NK-92 (cell line): ENCODE data around the gene RNFT1.
"Not testable (repeated sequence)": the region's sequence is repeated elsewhere in the genome, so short reads cannot be mapped to it uniquely, and the experiment has no call there.

ENCODE experiments used
- DNase-seq: peaks from one replicate; lab custom pipeline; 2025; ENCODE audit not compliant: unreplicated experiment; lab: John Stamatoyannopoulos, UW

Gene RNFT1

GRCh38 chr17:59930121-59930520 lies 34.4 kb downstream of the RNFT1 start:
- not testable (repeated sequence) for DNase-seq

GRCh38 chr17:59920637-59921036 lies 43.9 kb downstream of the RNFT1 start:
- not testable (repeated sequence) for DNase-seq

- DNase-seq, result no peak
These were observed 48.1 kb downstream of the RNFT1 start for GRCh38 chr17:59916446-59916845.

- no peak for DNase-seq
These were observed 50.2 kb downstream of the RNFT1 start for GRCh38 chr17:59914274-59914854.

- no peak for DNase-seq
These were observed 57.1 kb downstream of the RNFT1 start for GRCh38 chr17:59907467-59907866.

GRCh38 chr17:59903455-59903854 lies 61.1 kb downstream of the RNFT1 start:
- DNase-seq, result no peak
